IMR-90 (cell line): ENCODE measurements around the gene CYGB.

Experiments
- BHLHE40 ChIP-seq: fragments of 150-350 bp; IDR thresholded peaks from 2 replicates; pipeline ENCODE4 v1.6.1; 2016; ENCODE audit warnings: mild to moderate bottlenecking, low read depth, low read length
- CEBPB ChIP-seq: IDR thresholded peaks from 2 replicates; pipeline ENCODE4 v1.6.1; 2012; ENCODE audit warnings: low read depth, low read length, improper control_type of control experiment
- CHD1 ChIP-seq: IDR thresholded peaks from 2 replicates; pipeline ENCODE4 v1.6.1; 2012; ENCODE audit warnings: low read depth, low read length, improper control_type of control experiment
- FOS ChIP-seq: fragments of 150-350 bp; IDR thresholded peaks from 2 replicates; pipeline ENCODE4 v1.6.1; 2016; ENCODE audit warnings: low read depth, low read length
- MAZ ChIP-seq: IDR thresholded peaks from 2 replicates; pipeline ENCODE4 v1.6.1; 2012; ENCODE audit warnings: low read depth, mild to moderate bottlenecking, low read length, improper control_type of control experiment, moderate library complexity, borderline replicate concordance
- MXI1 ChIP-seq: IDR thresholded peaks from 2 replicates; pipeline ENCODE4 v1.6.1; 2012; ENCODE audit warnings: low read depth, mild to moderate bottlenecking, low read length, moderate library complexity, borderline replicate concordance
- NFE2L2 ChIP-seq: fragments of 150-350 bp; IDR thresholded peaks from 2 replicates; pipeline ENCODE4 v1.6.1; 2016; ENCODE audit warnings: low read depth, mild to moderate bottlenecking, low read length
- POLR2A ChIP-seq: IDR thresholded peaks from 2 replicates; pipeline ENCODE4 v1.6.1; 2012; ENCODE audit warnings: mild to moderate bottlenecking, low read depth, low read length
- RAD21 ChIP-seq: IDR thresholded peaks from 2 replicates; pipeline ENCODE4 v1.6.1; 2012; ENCODE audit warnings: low read length, improper control_type of control experiment
- RFX5 ChIP-seq: IDR thresholded peaks from 2 replicates; pipeline ENCODE4 v1.8.0; 2012; ENCODE audit warnings: low read depth, mild to moderate bottlenecking, low read length, moderate library complexity
- TF ChIP-seq, protein P1 (sequence below): conservative IDR thresholded peaks from 2 replicates; pipeline ENCODE4 v1.5.1; 2012; ENCODE audit warnings: mild to moderate bottlenecking, low read depth, low read length, improper control_type of control experiment
- TF ChIP-seq, protein P2 (sequence below): fragments of 150-350 bp; IDR thresholded peaks from 2 replicates; pipeline ENCODE4 v1.6.1; 2016; ENCODE audit warnings: low read depth, mild to moderate bottlenecking, low read length, moderate library complexity, borderline replicate concordance
- TF ChIP-seq, protein P3 (sequence below): fragments of 150-350 bp; IDR thresholded peaks from 2 replicates; pipeline ENCODE4 v1.6.1; 2017; ENCODE audit warnings: mild to moderate bottlenecking, antibody characterized with exemption, low read length, low read depth

- TF ChIP-seq POLR2A (peak; percentile 6; the same call in 1 of the 2 replicates), CHD1 (no peak), RAD21 (no peak), RFX5 (no peak), NFE2L2 (no peak), MXI1 (peak; percentile 91; the same call in 1 of the 2 replicates), BHLHE40 (0 out of 2 replicates have a peak, but pooled peaks have one; percentile 38), MAZ (no peak; the same call in 1 of the 2 replicates), FOS (no peak), CEBPB (no peak)
- TF ChIP-seq, protein P1, sequence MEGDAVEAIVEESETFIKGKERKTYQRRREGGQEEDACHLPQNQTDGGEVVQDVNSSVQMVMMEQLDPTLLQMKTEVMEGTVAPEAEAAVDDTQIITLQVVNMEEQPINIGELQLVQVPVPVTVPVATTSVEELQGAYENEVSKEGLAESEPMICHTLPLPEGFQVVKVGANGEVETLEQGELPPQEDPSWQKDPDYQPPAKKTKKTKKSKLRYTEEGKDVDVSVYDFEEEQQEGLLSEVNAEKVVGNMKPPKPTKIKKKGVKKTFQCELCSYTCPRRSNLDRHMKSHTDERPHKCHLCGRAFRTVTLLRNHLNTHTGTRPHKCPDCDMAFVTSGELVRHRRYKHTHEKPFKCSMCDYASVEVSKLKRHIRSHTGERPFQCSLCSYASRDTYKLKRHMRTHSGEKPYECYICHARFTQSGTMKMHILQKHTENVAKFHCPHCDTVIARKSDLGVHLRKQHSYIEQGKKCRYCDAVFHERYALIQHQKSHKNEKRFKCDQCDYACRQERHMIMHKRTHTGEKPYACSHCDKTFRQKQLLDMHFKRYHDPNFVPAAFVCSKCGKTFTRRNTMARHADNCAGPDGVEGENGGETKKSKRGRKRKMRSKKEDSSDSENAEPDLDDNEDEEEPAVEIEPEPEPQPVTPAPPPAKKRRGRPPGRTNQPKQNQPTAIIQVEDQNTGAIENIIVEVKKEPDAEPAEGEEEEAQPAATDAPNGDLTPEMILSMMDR, result no peak
- TF ChIP-seq, protein P2, sequence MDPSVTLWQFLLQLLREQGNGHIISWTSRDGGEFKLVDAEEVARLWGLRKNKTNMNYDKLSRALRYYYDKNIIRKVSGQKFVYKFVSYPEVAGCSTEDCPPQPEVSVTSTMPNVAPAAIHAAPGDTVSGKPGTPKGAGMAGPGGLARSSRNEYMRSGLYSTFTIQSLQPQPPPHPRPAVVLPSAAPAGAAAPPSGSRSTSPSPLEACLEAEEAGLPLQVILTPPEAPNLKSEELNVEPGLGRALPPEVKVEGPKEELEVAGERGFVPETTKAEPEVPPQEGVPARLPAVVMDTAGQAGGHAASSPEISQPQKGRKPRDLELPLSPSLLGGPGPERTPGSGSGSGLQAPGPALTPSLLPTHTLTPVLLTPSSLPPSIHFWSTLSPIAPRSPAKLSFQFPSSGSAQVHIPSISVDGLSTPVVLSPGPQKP, result no peak
- TF ChIP-seq, protein P3, sequence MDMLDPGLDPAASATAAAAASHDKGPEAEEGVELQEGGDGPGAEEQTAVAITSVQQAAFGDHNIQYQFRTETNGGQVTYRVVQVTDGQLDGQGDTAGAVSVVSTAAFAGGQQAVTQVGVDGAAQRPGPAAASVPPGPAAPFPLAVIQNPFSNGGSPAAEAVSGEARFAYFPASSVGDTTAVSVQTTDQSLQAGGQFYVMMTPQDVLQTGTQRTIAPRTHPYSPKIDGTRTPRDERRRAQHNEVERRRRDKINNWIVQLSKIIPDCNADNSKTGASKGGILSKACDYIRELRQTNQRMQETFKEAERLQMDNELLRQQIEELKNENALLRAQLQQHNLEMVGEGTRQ, result 0 out of 2 replicates have a peak, but pooled peaks have one; percentile 2
Measured at GRCh38 chr17:76529224-76530094, 8.1 kb downstream of the CYGB start.
